Spleen (tissue), 11 donors: ENCODE measurements around the gene BLMH. TPM values are rescaled to one million over a fixed set of nuclear protein-coding genes. Genes with fewer than 3 reads are reported as not detected.
A peak's percentile ranks its signal among the peaks of the same experiment; 100 is the strongest.

Experiments
- DNase-seq: peaks from one replicate; pipeline ENCODE4 v3.0.0-alpha.2; 2020
- H3K27ac ChIP-seq, 8 donors: fragments of 200-600 bp; sonication (generic) in 7 of 8; 1 replicate in 4 of 8; 2 replicates in 4 of 8; pipeline versions ENCODE4 v1.5.0 to v1.8.0; 2016 to 2021; ENCODE audit warnings: inconsistent platforms in 4 of 8, mild to moderate bottlenecking in 4 of 8, moderate library complexity in 1 of 8
- H3K27me3 ChIP-seq, 7 donors: fragments of 200-600 bp; sonication (generic) in 6 of 7; replicated peaks in 1 of 7; 1 replicate in 4 of 7; 2 replicates in 3 of 7; pipeline versions ENCODE4 v1.5.0 to v1.8.0; 2016 to 2021; ENCODE audit warnings: inconsistent platforms in 3 of 7, mild to moderate bottlenecking in 1 of 7
- H3K36me3 ChIP-seq, 6 donors: fragments of 200-600 bp; sonication (generic) in 5 of 6; 1 replicate in 4 of 6; 2 replicates in 2 of 6; pipeline versions ENCODE4 v1.5.0 to v1.8.0; 2016 to 2021; ENCODE audit warnings: inconsistent platforms in 2 of 6
- H3K4me1 ChIP-seq, 6 donors: fragments of 200-600 bp; sonication (generic) in 5 of 6; 1 replicate in 3 of 6; 2 replicates in 3 of 6; pipeline versions ENCODE4 v1.5.0 to v1.8.0; 2016 to 2021; ENCODE audit warnings: inconsistent platforms in 3 of 6
- H3K4me3 ChIP-seq, 8 donors: fragments of 200-600 bp; sonication (generic) in 7 of 8; 1 replicate in 4 of 8; 2 replicates in 4 of 8; pipeline versions ENCODE4 v1.5.0 to v1.8.0; 2016 to 2021; ENCODE audit warnings: inconsistent platforms in 4 of 8, mild to moderate bottlenecking in 4 of 8, moderate library complexity in 2 of 8
- H3K9me3 ChIP-seq, 8 donors: fragments of 200-600 bp; sonication (generic) in 7 of 8; 1 replicate in 4 of 8; 2 replicates in 4 of 8; pipeline versions ENCODE4 v1.5.0 to v1.8.0; 2016 to 2021; ENCODE audit warnings: inconsistent platforms in 4 of 8
- CTCF ChIP-seq, 11 experiments: fragments of 200-600 bp in 7 of 11; fragments of 450-650 bp in 4 of 11; sonication (generic) in 4 of 11; IDR thresholded peaks in 8 of 11; conservative IDR thresholded peaks in 3 of 11; 1 replicate in 7 of 11; 2 replicates in 4 of 11; pipeline versions ENCODE4 v1.4.0 to v1.8.0; 2016 to 2021; ENCODE audit warnings: antibody characterized with exemption in 11 of 11, inconsistent platforms in 4 of 11, mild to moderate bottlenecking in 1 of 11
- POLR2A ChIP-seq, 3 donors: fragments of 450-650 bp; IDR thresholded peaks; one replicate each; pipeline ENCODE4 v1.5.1; 2017; ENCODE audit warnings: antibody characterized with exemption in 3 of 3, mild to moderate bottlenecking in 1 of 3
- POLR2AphosphoS5 ChIP-seq, 3 donors: sonication (generic); formaldehyde crosslinking; IDR thresholded peaks; one replicate each; pipeline ENCODE4 v1.5.1; 2017; ENCODE audit warnings: antibody characterized with exemption in 3 of 3
- WGBS, 5 donors: extraction: QIAGEN DNeasy Blood & Tissue Kit in 3 of 5; methylation state at CpG; one replicate each; pipeline versions ENCODE4 v1.1.5 to v1.1.7; 2013 to 2018; 5-methylcytosine and 5-hydroxymethylcytosine counted together
- intact Hi-C: fragments of 100-400 bp; cut with DNase I; formaldehyde crosslinking; loops from one replicate; pipeline ENCODE4 v1.15.0; 2023; ENCODE audit warnings: low total_unique reads
- polyA plus RNA-seq, 3 donors: library from polyadenylated mRNA; stranded (reverse); fragments of 200-250 nt; gene quantifications; one replicate each; pipeline ENCODE4 v1.2.1, GENCODE V29; 2013
- total RNA-seq, 7 donors: library from RNA; depleted of rRNA in 3 of 7; stranded (reverse); fragments of >200 nt in 3 of 7; fragmentation: NEBNext Ultra II Directional in 4 of 7; extraction: Animal tissue kit (Norgen Biotek cat#: 25700) in 4 of 7; gene quantifications; one replicate each; pipeline versions ENCODE4 v1.1.0 to v1.2.1, GENCODE V29; 2016 to 2021
- donor health status: healthy with polysubstance abuse.
- donor health status: DM: no; HTN: no; CAD: no; lungs with moderate emphysema.
- donor health status: DM: no; HTN: no; CAD: no.
- donor health status: Bipolar disorder and iron deficiency.
- donor health status: healthy.
- donor health status: DM: no; HTN: no; CAD: no.
- donor health status: DM: yes; HTN: yes; CAD: no.

The BLMH gene
- total and polyA plus RNA-seq, 10 donors = 15.6 to 35.5 (median 28.7) TPM

- TF ChIP-seq CTCF (IDR thresholded peaks at IDR 0.05 in 8 of 11, conservative IDR thresholded peaks at IDR 0.05 in 3 of 11) (no peak), POLR2A (IDR thresholded peaks at IDR 0.05) (no peak), POLR2AphosphoS5 (IDR thresholded peaks at IDR 0.05) (no peak)
- no peak for DNase-seq
- no peaks in the 10 kb centered on the region for H3K36me3 ChIP-seq
- WGBS, 5 donors = 91 to 100% (median 93%) methylated on average over 1 to 4 of the region's 4 CpGs
- peaks cover 0 to 11% (median 7%) of the 10 kb centered on the region in 6 donors for H3K4me1 ChIP-seq
- H3K27ac ChIP-seq = no peak overlapping the region
- no peaks in the 10 kb centered on the region for H3K9me3 ChIP-seq
- intact Hi-C loops = no loop called here
- no peak overlapping the region for H3K4me3 ChIP-seq
- no peaks in the 10 kb centered on the region for H3K27me3 ChIP-seq
These were observed 6.0 kb upstream of the BLMH start for GRCh38 chr17:30297715-30298114.

GRCh38 chr17:30296499-30297080 is 4.8 kb upstream of the BLMH start:
- 71 to 76% (median 75%) methylated on average over 5 of the region's 5 CpGs for WGBS, 5 donors
- TF ChIP-seq CTCF (IDR thresholded peaks at IDR 0.05 in 8 of 11, conservative IDR thresholded peaks at IDR 0.05 in 3 of 11) (no peak), POLR2A (IDR thresholded peaks at IDR 0.05) (no peak), POLR2AphosphoS5 (IDR thresholded peaks at IDR 0.05) (no peak)
- H3K4me1 ChIP-seq = peaks cover 0 to 18% (median 13%) of the 10 kb centered on the region in 6 donors
- no peak for DNase-seq
- no peak overlapping the region for H3K4me3 ChIP-seq
- H3K27ac ChIP-seq = no peak overlapping the region
- intact Hi-C loops = no loop called here
- no peaks in the 10 kb centered on the region for H3K9me3 ChIP-seq
- no peaks in the 10 kb centered on the region for H3K36me3 ChIP-seq
- H3K27me3 ChIP-seq = peaks cover 0 to 3% (median 0%) of the 10 kb centered on the region in 7 donors

GRCh38 chr17:30292286-30292858 is 628 bp upstream of the BLMH start:
- peaks cover 0 to 19% (median 12%) of the 10 kb centered on the region in 6 donors for H3K36me3 ChIP-seq
- TF ChIP-seq POLR2AphosphoS5 (IDR thresholded peaks at IDR 0.05) (no peak), CTCF (IDR thresholded peaks at IDR 0.05 in 8 of 11, conservative IDR thresholded peaks at IDR 0.05 in 3 of 11) (no peak), POLR2A (IDR thresholded peaks at IDR 0.05) (no peak)
- peak overlapping the region; percentile 47 to 86 (median 77) for H3K27ac ChIP-seq
- no peaks in the 10 kb centered on the region for H3K9me3 ChIP-seq
- H3K4me3 ChIP-seq = peak overlapping the region; percentile 85 to 100 (median 98)
- intact Hi-C loops = no loop called here
- DNase-seq = no peak
- H3K4me1 ChIP-seq = peaks cover 10 to 32% (median 21%) of the 10 kb centered on the region in 6 donors
- H3K27me3 ChIP-seq = peaks cover 0 to 3% (median 0%) of the 10 kb centered on the region in 7 donors
- WGBS, 5 donors = 31 to 39% (median 34%) methylated on average over 14 to 17 of the region's 17 CpGs
